H9 (cell line): ENCODE results near the gene RASA4. TPM values are rescaled to one million over a fixed set of nuclear protein-coding genes. Genes with fewer than 3 reads are reported as not detected.
"Not testable (repeated sequence)": the region's sequence is repeated elsewhere in the genome, so short reads cannot be mapped to it uniquely, and the experiment has no call there.

Source experiments
- DNase-seq: peaks from one replicate; pipeline ENCODE4 v3.0.0-alpha.2; 2017
- H2AFZ ChIP-seq: one replicate; pipeline ENCODE4 v1.6.1; 2013; ENCODE audit warnings: mild to moderate bottlenecking, low read length, control low read depth, moderate library complexity
- H2AK5ac ChIP-seq: 2 replicates; pipeline ENCODE4 v1.6.1; 2013; ENCODE audit warnings: low read length, control low read depth, mixed read lengths; ENCODE audit not compliant: insufficient read length
- H2BK120ac ChIP-seq: one replicate; pipeline ENCODE4 v1.6.1; 2013; ENCODE audit warnings: low read depth, mild to moderate bottlenecking, low read length, control low read depth, inconsistent platforms; ENCODE audit not compliant: poor library complexity, severe bottlenecking
- H2BK12ac ChIP-seq: 2 replicates; pipeline ENCODE4 v1.6.1; 2013; ENCODE audit warnings: low read length, control low read depth, mixed read lengths, low read depth; ENCODE audit not compliant: insufficient read length
- H2BK15ac ChIP-seq: 2 replicates; pipeline ENCODE4 v1.6.1; 2013; ENCODE audit warnings: low read depth, low read length, control low read depth
- H2BK20ac ChIP-seq: one replicate; pipeline ENCODE4 v1.6.1; 2013; ENCODE audit warnings: low read depth, mild to moderate bottlenecking, low read length, control low read depth, inconsistent platforms; ENCODE audit not compliant: poor library complexity, severe bottlenecking
- H2BK5ac ChIP-seq: 2 replicates; pipeline ENCODE4 v1.6.1; 2013; ENCODE audit warnings: low read length, control low read depth, mixed read lengths; ENCODE audit not compliant: insufficient read length
- H3K14ac ChIP-seq: 2 replicates; pipeline ENCODE4 v1.6.1; 2013; ENCODE audit warnings: low read length, control low read depth; ENCODE audit not compliant: insufficient read depth
- H3K18ac ChIP-seq: 2 replicates; pipeline ENCODE4 v1.6.1; 2013; ENCODE audit warnings: low read depth, mild to moderate bottlenecking, mixed read lengths, low read length, control low read depth; ENCODE audit not compliant: insufficient read length
- H3K23ac ChIP-seq: 2 replicates; pipeline ENCODE4 v1.6.1; 2013; ENCODE audit warnings: low read length, control low read depth, mixed read lengths, low read depth; ENCODE audit not compliant: insufficient read length
- H3K23me2 ChIP-seq: 2 replicates; pipeline ENCODE4 v1.6.1; 2013; ENCODE audit warnings: low read depth, mild to moderate bottlenecking, mixed read lengths, low read length, control low read depth; ENCODE audit not compliant: insufficient read length, poor library complexity, severe bottlenecking
- H3K27ac ChIP-seq: 2 replicates; pipeline ENCODE4 v1.5.1; 2013; ENCODE audit warnings: low read length, control low read depth, mixed read lengths, low read depth; ENCODE audit not compliant: insufficient read length
- H3K27me3 ChIP-seq: 2 replicates; pipeline ENCODE4 v1.6.1; 2013; ENCODE audit warnings: low read length, control low read depth, inconsistent platforms; ENCODE audit not compliant: insufficient read depth
- H3K4ac ChIP-seq: 2 replicates; pipeline ENCODE4 v1.6.1; 2013; ENCODE audit warnings: low read depth, mild to moderate bottlenecking, control low read depth, inconsistent platforms, low read length, moderate library complexity
- H3K4me1 ChIP-seq: 2 replicates; pipeline ENCODE4 v1.6.1; 2013; ENCODE audit warnings: low read length, control low read depth, inconsistent platforms; ENCODE audit not compliant: insufficient read depth
- H3K4me2 ChIP-seq: 2 replicates; pipeline ENCODE4 v1.6.1; 2013; ENCODE audit warnings: low read length, control low read depth, mixed read lengths; ENCODE audit not compliant: insufficient read length, insufficient read depth
- H3K56ac ChIP-seq: 2 replicates; pipeline ENCODE4 v1.6.1; 2013; ENCODE audit warnings: low read depth, mild to moderate bottlenecking, mixed read lengths, low read length, control low read depth; ENCODE audit not compliant: insufficient read length
- H3K79me1 ChIP-seq: 2 replicates; pipeline ENCODE4 v1.6.1; 2013; ENCODE audit warnings: low read depth, mild to moderate bottlenecking, moderate library complexity, low read length, control low read depth, inconsistent platforms; ENCODE audit not compliant: insufficient read depth, poor library complexity, severe bottlenecking
- H3K79me2 ChIP-seq: 2 replicates; pipeline ENCODE4 v1.6.1; 2013; ENCODE audit warnings: low read length, control low read depth, inconsistent platforms; ENCODE audit not compliant: insufficient read depth
- H3K9ac ChIP-seq: 2 replicates; pipeline ENCODE4 v1.6.1; 2013; ENCODE audit warnings: low read length, control low read depth, mixed read lengths; ENCODE audit not compliant: insufficient read length; ENCODE audit errors: extremely low read depth
- H3K9me3 ChIP-seq: one replicate; pipeline ENCODE4 v1.6.1; 2013; ENCODE audit warnings: low read depth, low read length, inconsistent platforms; ENCODE audit not compliant: control insufficient read depth
- H3T11ph ChIP-seq: one replicate; pipeline ENCODE4 v1.6.1; 2013; ENCODE audit warnings: mild to moderate bottlenecking, low read length, control low read depth, inconsistent platforms
- H4K20me1 ChIP-seq: one replicate; pipeline ENCODE4 v1.6.1; 2013; ENCODE audit not compliant: control insufficient read depth, insufficient read length, insufficient read depth
- H4K5ac ChIP-seq: 2 replicates; pipeline ENCODE4 v1.6.1; 2013; ENCODE audit warnings: low read depth, mild to moderate bottlenecking, mixed read lengths, low read length, control low read depth; ENCODE audit not compliant: insufficient read length
- H4K8ac ChIP-seq: replicated peaks from 2 replicates; pipeline ENCODE4 v1.6.1; 2013; ENCODE audit warnings: low read length, control low read depth, mixed read lengths, low read depth; ENCODE audit not compliant: insufficient read length
- H4K91ac ChIP-seq: 2 replicates; pipeline ENCODE4 v1.6.1; 2013; ENCODE audit warnings: low read depth, mild to moderate bottlenecking, moderate library complexity, mixed read lengths, low read length, control low read depth; ENCODE audit not compliant: insufficient read length
- H3K27ac Mint-ChIP-seq, 3 experiments: 2 replicates in 2 of 3; 3 replicates in 1 of 3; pipeline ENCODE4 v1.8.0; 2020 to 2021; ENCODE audit warnings: mixed read lengths in 3 of 3, mild to moderate bottlenecking in 1 of 3, moderate library complexity in 1 of 3
- H3K27me3 Mint-ChIP-seq: 2 replicates; pipeline ENCODE4 v1.8.0; 2021; ENCODE audit warnings: low read depth, mild to moderate bottlenecking, moderate library complexity, mixed read lengths
- H3K36me3 Mint-ChIP-seq, 3 experiments: 2 replicates in 2 of 3; 3 replicates in 1 of 3; pipeline ENCODE4 v1.8.0; 2020 to 2021; ENCODE audit warnings: low read depth in 3 of 3, mixed read lengths in 3 of 3; ENCODE audit not compliant: insufficient read depth in 1 of 3
- H3K4me1 Mint-ChIP-seq, 2 experiments: 2 replicates each; pipeline ENCODE4 v1.8.0; 2020; ENCODE audit warnings: mixed read lengths in 2 of 2
- H3K4me3 Mint-ChIP-seq, 2 experiments: 2 replicates in 1 of 2; 3 replicates in 1 of 2; pipeline ENCODE4 v1.8.0; 2020 to 2021; ENCODE audit warnings: mild to moderate bottlenecking in 2 of 2, mixed read lengths in 2 of 2, moderate library complexity in 1 of 2
- H3K9me3 Mint-ChIP-seq, 2 experiments: 2 replicates in 1 of 2; 3 replicates in 1 of 2; pipeline ENCODE4 v1.8.0; 2020; ENCODE audit warnings: mild to moderate bottlenecking in 2 of 2, mixed read lengths in 2 of 2, moderate library complexity in 1 of 2
- WGBS: extraction: QIAGEN DNeasy Blood & Tissue Kit; methylation state at CpG from one replicate; pipeline ENCODE4 v1.1.7; 2013; ENCODE audit warnings: missing lambda C conversion rate, low lambda C conversion rate, mixed read lengths; ENCODE audit not compliant: insufficient read length; ENCODE audit errors: extremely low coverage; 5-methylcytosine and 5-hydroxymethylcytosine counted together
- total RNA-seq: library from RNA; stranded (reverse); gene quantifications from 2 replicates; pipeline ENCODE4 v1.2.1, GENCODE V29; 2021

Gene RASA4
- total RNA-seq, 1 experiment from 2014 or later: 10.0 TPM

DNA sequence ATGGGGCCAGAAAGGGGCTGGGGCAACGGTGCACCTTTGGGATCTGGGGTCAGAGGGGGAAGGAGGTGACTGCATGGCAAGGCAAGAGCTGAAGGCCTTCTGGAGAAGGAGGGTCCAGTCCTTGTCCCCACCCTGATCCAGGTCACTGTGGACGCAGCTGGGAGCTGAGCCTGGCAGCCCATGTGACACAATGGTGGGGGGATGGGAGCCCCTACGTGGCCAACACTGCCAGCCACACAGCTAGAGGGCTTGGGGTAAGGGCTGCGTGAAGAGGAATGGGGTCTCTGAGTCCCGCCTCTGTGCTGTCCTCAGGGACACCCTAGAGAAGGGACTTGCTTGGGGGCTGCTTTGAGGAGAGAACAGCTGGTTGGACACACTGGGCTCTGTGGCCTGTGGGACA, 34.8 kb downstream of the RASA4 start:
- H3K27me3 ChIP-seq: not testable (repeated sequence)
- WGBS: no CpG with 5 or more reads among the region's 5 CpGs

GRCh38 chr7:102578486-102578885, 38.1 kb downstream of the RASA4 start:
- H3K27ac ChIP-seq, H3K27me3 ChIP-seq, H3K4me3 Mint-ChIP-seq, H3K79me2 ChIP-seq, H2BK12ac ChIP-seq, H3K56ac ChIP-seq, H3K4ac ChIP-seq, DNase-seq, H3K4me1 ChIP-seq, H2BK120ac ChIP-seq, H3K27ac Mint-ChIP-seq, H3K4me1 Mint-ChIP-seq, H2BK5ac ChIP-seq, H3K9me3 Mint-ChIP-seq, H3K79me1 ChIP-seq, H4K8ac ChIP-seq, H3K4me2 ChIP-seq, H2AK5ac ChIP-seq, H2BK15ac ChIP-seq, H4K20me1 ChIP-seq, H3K9me3 ChIP-seq, H3K23me2 ChIP-seq, H3K23ac ChIP-seq, H3T11ph ChIP-seq, H2AFZ ChIP-seq, H3K27me3 Mint-ChIP-seq, H2BK20ac ChIP-seq, H3K14ac ChIP-seq, H4K5ac ChIP-seq, H4K91ac ChIP-seq, H3K9ac ChIP-seq, H3K36me3 Mint-ChIP-seq, H3K18ac ChIP-seq: not testable (repeated sequence)
- no CpG with 5 or more reads among the region's 5 CpGs for WGBS

More for the DNA sequence above, 34.8 kb downstream of the RASA4 start:
- H3K36me3 Mint-ChIP-seq, H3K79me1 ChIP-seq, H4K5ac ChIP-seq, H2AFZ ChIP-seq, H3K56ac ChIP-seq, DNase-seq, H3K14ac ChIP-seq, H4K8ac ChIP-seq, H2BK15ac ChIP-seq, H2BK5ac ChIP-seq, H4K91ac ChIP-seq, H3T11ph ChIP-seq, H3K27ac ChIP-seq, H3K4ac ChIP-seq, H3K4me3 Mint-ChIP-seq, H3K18ac ChIP-seq, H3K9me3 ChIP-seq, H4K20me1 ChIP-seq, H3K4me2 ChIP-seq, H2BK120ac ChIP-seq, H3K27me3 Mint-ChIP-seq, H3K23me2 ChIP-seq, H3K79me2 ChIP-seq, H3K9me3 Mint-ChIP-seq, H2AK5ac ChIP-seq, H2BK12ac ChIP-seq, H3K9ac ChIP-seq, H3K27ac Mint-ChIP-seq, H3K23ac ChIP-seq, H3K4me1 ChIP-seq, H3K4me1 Mint-ChIP-seq, H2BK20ac ChIP-seq: not testable (repeated sequence)
